ENCODE results near the gene NLGN1.
"Not testable (repeated sequence)": the region's sequence is repeated elsewhere in the genome, so short reads cannot be mapped to it uniquely, and the experiment has no call there.

Gene NLGN1

DNA sequence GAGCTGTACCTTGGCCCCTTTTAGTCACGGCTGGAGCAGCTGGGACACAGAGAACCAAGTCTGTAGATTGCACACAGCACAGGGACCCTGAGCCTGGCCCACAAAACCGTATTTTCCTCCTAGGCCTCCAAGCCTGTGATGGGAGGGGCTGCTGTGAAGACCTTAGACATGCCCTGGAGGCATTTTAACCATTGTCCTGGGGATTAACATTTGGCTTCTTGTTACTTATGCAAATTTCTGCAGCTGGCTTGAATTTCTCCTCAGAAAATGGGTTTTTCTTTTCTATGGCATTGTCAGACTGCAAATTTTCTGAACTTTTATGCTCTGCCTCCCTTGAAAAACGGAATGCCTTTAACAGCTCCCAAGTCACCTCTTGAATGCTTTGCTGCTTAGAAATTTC lies 197.3 kb downstream of the NLGN1 start:
- not testable (repeated sequence) for H3K4me3 ChIP-seq (ENCODE audit: low read length); H3K9ac ChIP-seq (ENCODE audit: low read depth, low read length)
- WGBS, result 78% methylated on average over 3 of the region's 3 CpGs

GRCh38 chr3:173599673-173600072 lies 202.1 kb downstream of the NLGN1 start:
- WGBS, result 97% methylated on average over 2 of the region's 2 CpGs
- Histone ChIP-seq H3K27me3 (ENCODE audit: insufficient read depth, low read length) (no peaks in the 10 kb centered on the region), H3K27ac (ENCODE audit: low read depth, low read length) (no peak overlapping the region), H3K4me3 (ENCODE audit: low read length) (no peak overlapping the region), H3K9ac (ENCODE audit: low read depth, low read length) (no peak overlapping the region), H3K36me3 (ENCODE audit: insufficient read depth, low read length) (no peaks in the 10 kb centered on the region), H3K9me3 (ENCODE audit: insufficient read depth, low read depth, low read length) (no peaks in the 10 kb centered on the region), H3K4me1 (ENCODE audit: insufficient read depth, low read length) (0 out of 2 replicates have a peak, but pooled peaks cover 13% of the 10 kb centered on the region)

More for the DNA sequence above, 197.3 kb downstream of the NLGN1 start:
- H3K36me3 ChIP-seq (ENCODE audit: insufficient read depth, low read length); H3K9me3 ChIP-seq (ENCODE audit: insufficient read depth, low read depth, low read length); H3K27me3 ChIP-seq (ENCODE audit: insufficient read depth, low read length); H3K27ac ChIP-seq (ENCODE audit: low read depth, low read length); H3K4me1 ChIP-seq (ENCODE audit: insufficient read depth, low read length): not testable (repeated sequence)

GRCh38 chr3:173614522-173614921 lies 217.0 kb downstream of the NLGN1 start:
- Histone ChIP-seq H3K4me1 (ENCODE audit: insufficient read depth, low read length) (peaks cover 7% of the 10 kb centered on the region), H3K27me3 (ENCODE audit: insufficient read depth, low read length) (no peaks in the 10 kb centered on the region), H3K9me3 (ENCODE audit: insufficient read depth, low read depth, low read length) (no peaks in the 10 kb centered on the region), H3K4me3 (ENCODE audit: low read length) (no peak overlapping the region), H3K27ac (ENCODE audit: low read depth, low read length) (no peak overlapping the region), H3K36me3 (ENCODE audit: insufficient read depth, low read length) (no peaks in the 10 kb centered on the region), H3K9ac (ENCODE audit: low read depth, low read length) (no peak overlapping the region)

- Histone ChIP-seq H3K27me3 (ENCODE audit: insufficient read depth, low read length) (no peaks in the 10 kb centered on the region), H3K4me1 (ENCODE audit: insufficient read depth, low read length) (peaks cover 7% of the 10 kb centered on the region), H3K27ac (ENCODE audit: low read depth, low read length) (no peak overlapping the region), H3K4me3 (ENCODE audit: low read length) (no peak overlapping the region), H3K9ac (ENCODE audit: low read depth, low read length) (no peak overlapping the region), H3K36me3 (ENCODE audit: insufficient read depth, low read length) (no peaks in the 10 kb centered on the region), H3K9me3 (ENCODE audit: insufficient read depth, low read depth, low read length) (no peaks in the 10 kb centered on the region)
Observed at GRCh38 chr3:173615661-173616060, 218.1 kb downstream of the NLGN1 start.

GRCh38 chr3:173617490-173617889 lies 219.9 kb downstream of the NLGN1 start:
- Histone ChIP-seq H3K9ac (ENCODE audit: low read depth, low read length) (no peak overlapping the region), H3K4me3 (ENCODE audit: low read length) (no peak overlapping the region), H3K4me1 (ENCODE audit: insufficient read depth, low read length) (peaks cover 2% of the 10 kb centered on the region), H3K9me3 (ENCODE audit: insufficient read depth, low read depth, low read length) (no peaks in the 10 kb centered on the region), H3K27me3 (ENCODE audit: insufficient read depth, low read length) (no peaks in the 10 kb centered on the region), H3K36me3 (ENCODE audit: insufficient read depth, low read length) (no peaks in the 10 kb centered on the region), H3K27ac (ENCODE audit: low read depth, low read length) (no peak overlapping the region)
- WGBS, result 93% methylated on average over 5 of the region's 5 CpGs

DNA sequence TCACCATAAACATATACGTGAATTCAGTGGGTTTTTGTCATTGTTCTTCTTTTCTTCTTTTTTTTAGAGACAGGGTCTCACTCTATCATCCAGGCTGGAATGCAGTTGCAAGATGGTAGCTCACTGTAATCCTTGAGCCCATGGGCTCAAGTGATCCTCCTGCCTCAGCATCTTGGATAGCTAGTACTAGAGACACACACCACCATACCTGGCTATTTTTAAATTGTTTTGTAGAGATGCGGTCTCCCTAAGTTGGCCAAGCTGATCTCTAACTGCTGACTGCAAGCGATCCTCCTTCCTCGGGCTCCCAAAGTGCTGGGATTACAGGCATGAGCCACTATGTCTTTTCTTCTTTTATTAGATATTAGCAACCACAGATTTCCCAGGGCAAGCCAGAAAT lies 220.6 kb downstream of the NLGN1 start:
- Histone ChIP-seq H3K4me1 (ENCODE audit: insufficient read depth, low read length) (no peaks in the 10 kb centered on the region), H3K36me3 (ENCODE audit: insufficient read depth, low read length) (no peaks in the 10 kb centered on the region), H3K4me3 (ENCODE audit: low read length) (no peak overlapping the region), H3K27me3 (ENCODE audit: insufficient read depth, low read length) (no peaks in the 10 kb centered on the region), H3K27ac (ENCODE audit: low read depth, low read length) (no peak overlapping the region), H3K9me3 (ENCODE audit: insufficient read depth, low read depth, low read length) (no peaks in the 10 kb centered on the region), H3K9ac (ENCODE audit: low read depth, low read length) (no peak overlapping the region)
- WGBS, result 97% methylated on average over 4 of the region's 4 CpGs

DNA sequence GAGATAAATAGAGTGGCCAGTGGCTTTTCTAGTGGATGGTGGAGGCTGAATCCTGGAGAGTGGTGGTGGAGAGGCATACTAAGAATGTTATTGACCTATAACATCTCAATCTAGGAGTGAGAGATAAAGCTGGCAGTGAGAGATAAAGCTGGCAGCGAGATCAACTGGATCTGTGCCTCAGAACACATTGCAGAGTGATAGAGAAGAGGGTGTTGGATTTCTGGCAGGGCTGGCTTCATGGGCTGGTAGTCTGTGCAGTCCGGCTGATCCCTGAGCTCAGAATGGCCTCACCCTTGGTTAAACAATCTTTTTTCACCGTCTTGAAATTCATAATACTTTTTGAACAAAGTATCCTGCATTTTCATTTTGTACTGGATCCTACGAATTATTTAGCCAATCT lies 221.2 kb downstream of the NLGN1 start:
- no peak overlapping the region for H3K9ac ChIP-seq (ENCODE audit: low read depth, low read length)
- no peaks in the 10 kb centered on the region for H3K4me1 ChIP-seq (ENCODE audit: insufficient read depth, low read length)
- 63% methylated on average over 4 of the region's 4 CpGs for WGBS
- no peaks in the 10 kb centered on the region for H3K9me3 ChIP-seq (ENCODE audit: insufficient read depth, low read depth, low read length)
- no peaks in the 10 kb centered on the region for H3K36me3 ChIP-seq (ENCODE audit: insufficient read depth, low read length)
- no peak overlapping the region for H3K4me3 ChIP-seq (ENCODE audit: low read length)
- H3K27ac ChIP-seq (ENCODE audit: low read depth, low read length), result no peak overlapping the region
- no peaks in the 10 kb centered on the region for H3K27me3 ChIP-seq (ENCODE audit: insufficient read depth, low read length)

DNA sequence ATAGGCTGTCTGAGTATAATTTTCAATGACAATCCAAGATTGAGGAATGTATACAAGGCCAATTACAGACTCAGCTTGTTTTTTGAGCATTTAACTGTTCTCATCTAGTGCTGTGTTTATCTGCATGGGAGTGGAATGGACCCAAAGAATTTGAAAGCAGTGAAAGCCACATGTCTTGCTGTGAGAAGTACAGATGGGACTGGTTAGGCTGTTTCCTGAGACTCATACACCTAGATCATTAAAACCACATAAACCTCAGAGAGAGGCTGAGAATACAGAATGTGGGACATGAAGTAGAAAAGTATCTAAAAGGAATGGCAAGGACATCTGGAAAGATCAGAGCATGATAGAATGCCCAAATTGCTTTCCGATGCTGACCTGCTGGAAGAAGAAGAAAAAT lies 224.6 kb downstream of the NLGN1 start:
- Histone ChIP-seq H3K9ac (ENCODE audit: low read depth, low read length) (no peak overlapping the region), H3K27ac (ENCODE audit: low read depth, low read length) (no peak overlapping the region), H3K4me3 (ENCODE audit: low read length) (no peak overlapping the region), H3K36me3 (ENCODE audit: insufficient read depth, low read length) (no peaks in the 10 kb centered on the region), H3K4me1 (ENCODE audit: insufficient read depth, low read length) (no peaks in the 10 kb centered on the region), H3K27me3 (ENCODE audit: insufficient read depth, low read length) (no peaks in the 10 kb centered on the region), H3K9me3 (ENCODE audit: insufficient read depth, low read depth, low read length) (no peaks in the 10 kb centered on the region)
- WGBS, result 90% methylated on average over 1 of the region's 1 CpG

DNA sequence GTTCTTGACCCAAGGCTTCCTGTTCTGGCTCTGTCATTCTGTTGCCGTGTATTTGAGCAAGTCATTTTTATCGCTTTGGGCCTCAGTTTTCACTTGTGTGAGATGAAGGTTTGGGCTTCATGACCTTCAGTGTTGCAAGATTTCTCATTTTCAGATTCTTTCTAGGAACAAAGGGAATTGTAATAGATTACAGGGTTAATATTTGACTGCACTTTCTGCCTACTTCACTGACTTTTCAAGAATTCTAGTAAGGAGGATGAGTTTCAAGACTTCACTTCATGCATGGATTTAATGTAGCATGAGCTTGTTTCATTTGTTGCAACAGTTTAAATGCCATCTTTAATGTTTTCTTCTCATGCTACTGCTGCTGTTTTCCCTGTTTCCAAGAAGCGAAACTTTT lies 226.5 kb downstream of the NLGN1 start:
- no peaks in the 10 kb centered on the region for H3K27me3 ChIP-seq (ENCODE audit: insufficient read depth, low read length)
- WGBS, result 89% methylated on average over 2 of the region's 3 CpGs
- no peaks in the 10 kb centered on the region for H3K36me3 ChIP-seq (ENCODE audit: insufficient read depth, low read length)
- no peaks in the 10 kb centered on the region for H3K4me1 ChIP-seq (ENCODE audit: insufficient read depth, low read length)
- no peak overlapping the region for H3K4me3 ChIP-seq (ENCODE audit: low read length)
- H3K27ac ChIP-seq (ENCODE audit: low read depth, low read length), result no peak overlapping the region
- H3K9me3 ChIP-seq (ENCODE audit: insufficient read depth, low read depth, low read length), result no peaks in the 10 kb centered on the region
- H3K9ac ChIP-seq (ENCODE audit: low read depth, low read length), result no peak overlapping the region

- Histone ChIP-seq H3K4me1 (ENCODE audit: insufficient read depth, low read length) (no peaks in the 10 kb centered on the region), H3K9me3 (ENCODE audit: insufficient read depth, low read depth, low read length) (no peaks in the 10 kb centered on the region), H3K27ac (ENCODE audit: low read depth, low read length) (no peak overlapping the region), H3K4me3 (ENCODE audit: low read length) (no peak overlapping the region), H3K9ac (ENCODE audit: low read depth, low read length) (no peak overlapping the region), H3K27me3 (ENCODE audit: insufficient read depth, low read length) (no peaks in the 10 kb centered on the region), H3K36me3 (ENCODE audit: insufficient read depth, low read length) (no peaks in the 10 kb centered on the region)
- 90% methylated on average over 2 of the region's 2 CpGs for WGBS
Observed at GRCh38 chr3:173630849-173631248, 233.3 kb downstream of the NLGN1 start.

- Histone ChIP-seq H3K4me3 (ENCODE audit: low read length) (no peak overlapping the region), H3K9me3 (ENCODE audit: insufficient read depth, low read depth, low read length) (no peaks in the 10 kb centered on the region), H3K27me3 (ENCODE audit: insufficient read depth, low read length) (no peaks in the 10 kb centered on the region), H3K4me1 (ENCODE audit: insufficient read depth, low read length) (no peaks in the 10 kb centered on the region), H3K36me3 (ENCODE audit: insufficient read depth, low read length) (no peaks in the 10 kb centered on the region), H3K27ac (ENCODE audit: low read depth, low read length) (no peak overlapping the region), H3K9ac (ENCODE audit: low read depth, low read length) (no peak overlapping the region)
Observed at GRCh38 chr3:173632945-173633344, 235.4 kb downstream of the NLGN1 start.

- H3K9ac ChIP-seq (ENCODE audit: low read depth, low read length), result no peak overlapping the region
- no peak overlapping the region for H3K27ac ChIP-seq (ENCODE audit: low read depth, low read length)
- 94% methylated on average over 6 of the region's 6 CpGs for WGBS
- H3K4me3 ChIP-seq (ENCODE audit: low read length), result no peak overlapping the region
- H3K36me3 ChIP-seq (ENCODE audit: insufficient read depth, low read length), result no peaks in the 10 kb centered on the region
- H3K27me3 ChIP-seq (ENCODE audit: insufficient read depth, low read length), result no peaks in the 10 kb centered on the region
- no peaks in the 10 kb centered on the region for H3K4me1 ChIP-seq (ENCODE audit: insufficient read depth, low read length)
- no peaks in the 10 kb centered on the region for H3K9me3 ChIP-seq (ENCODE audit: insufficient read depth, low read depth, low read length)
Observed at GRCh38 chr3:173635826-173636225, 238.3 kb downstream of the NLGN1 start.

All from HUES64 (cell line).